Measurements from ENCODE around the gene CPT1B.
"Not testable (repeated sequence)": the region's sequence is repeated elsewhere in the genome, so short reads cannot be mapped to it uniquely, and the experiment has no call there.

Gene CPT1B

DNA sequence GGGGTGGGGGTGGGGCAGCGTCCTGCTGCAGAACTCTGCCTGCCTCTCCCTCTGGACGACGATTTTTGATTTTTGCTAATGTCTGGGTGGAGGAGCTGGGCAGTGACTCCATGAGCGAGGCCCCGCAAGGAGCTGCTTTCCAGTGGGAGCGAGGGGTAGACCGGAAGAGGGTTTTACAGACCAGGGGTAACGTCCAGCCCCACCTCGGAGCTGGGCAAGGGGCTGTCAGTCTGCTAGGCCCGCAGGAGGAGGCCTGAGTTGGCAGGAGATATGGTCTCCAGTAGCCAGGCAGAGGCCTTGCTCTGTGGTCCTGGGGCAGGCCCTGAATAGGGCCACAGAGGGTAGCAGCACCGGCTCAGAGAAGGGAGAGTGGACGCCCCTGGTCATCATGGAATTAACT, 31.4 kb upstream of the CPT1B start:
- in situ Hi-C loops (cut with MboI; ENCODE audit: low pct_unique_long_range_greater_than_20kb, low sequenced_read_pairs, unreplicated experiment) = no loop called here
- TF ChIP-seq, protein P1, sequence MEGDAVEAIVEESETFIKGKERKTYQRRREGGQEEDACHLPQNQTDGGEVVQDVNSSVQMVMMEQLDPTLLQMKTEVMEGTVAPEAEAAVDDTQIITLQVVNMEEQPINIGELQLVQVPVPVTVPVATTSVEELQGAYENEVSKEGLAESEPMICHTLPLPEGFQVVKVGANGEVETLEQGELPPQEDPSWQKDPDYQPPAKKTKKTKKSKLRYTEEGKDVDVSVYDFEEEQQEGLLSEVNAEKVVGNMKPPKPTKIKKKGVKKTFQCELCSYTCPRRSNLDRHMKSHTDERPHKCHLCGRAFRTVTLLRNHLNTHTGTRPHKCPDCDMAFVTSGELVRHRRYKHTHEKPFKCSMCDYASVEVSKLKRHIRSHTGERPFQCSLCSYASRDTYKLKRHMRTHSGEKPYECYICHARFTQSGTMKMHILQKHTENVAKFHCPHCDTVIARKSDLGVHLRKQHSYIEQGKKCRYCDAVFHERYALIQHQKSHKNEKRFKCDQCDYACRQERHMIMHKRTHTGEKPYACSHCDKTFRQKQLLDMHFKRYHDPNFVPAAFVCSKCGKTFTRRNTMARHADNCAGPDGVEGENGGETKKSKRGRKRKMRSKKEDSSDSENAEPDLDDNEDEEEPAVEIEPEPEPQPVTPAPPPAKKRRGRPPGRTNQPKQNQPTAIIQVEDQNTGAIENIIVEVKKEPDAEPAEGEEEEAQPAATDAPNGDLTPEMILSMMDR (IDR thresholded peaks at IDR 0.05; ENCODE audit: extremely low read depth, insufficient read depth, missing control alignments) = no peak
- DNase-seq (ENCODE audit: low spot score) = no peak

DNA sequence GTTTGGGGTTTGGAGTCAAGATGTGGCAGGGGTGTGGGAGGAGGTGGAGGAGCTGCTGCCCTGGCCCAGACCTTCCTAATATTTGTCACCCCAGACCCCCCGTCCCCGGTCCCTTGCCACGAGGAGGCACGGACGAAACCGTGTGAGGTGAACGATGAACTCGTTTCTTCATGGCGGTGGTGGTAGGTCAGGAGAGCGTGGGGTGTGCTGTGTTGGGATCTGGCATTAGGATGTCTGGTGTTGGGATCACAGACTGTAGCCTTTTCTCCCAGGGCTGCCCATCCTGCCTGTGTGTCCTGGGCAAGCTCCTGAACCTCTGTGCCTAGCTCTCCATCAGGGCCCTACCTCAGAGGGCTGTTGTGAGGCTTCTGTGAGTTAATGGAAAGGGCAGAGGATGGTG, 30.8 kb upstream of the CPT1B start:
- no peak for DNase-seq (ENCODE audit: low spot score)
- TF ChIP-seq, protein P1 (IDR thresholded peaks at IDR 0.05; ENCODE audit: extremely low read depth, insufficient read depth, missing control alignments) = no peak
- in situ Hi-C loops (cut with MboI; ENCODE audit: low pct_unique_long_range_greater_than_20kb, low sequenced_read_pairs, unreplicated experiment) = no loop called here

DNA sequence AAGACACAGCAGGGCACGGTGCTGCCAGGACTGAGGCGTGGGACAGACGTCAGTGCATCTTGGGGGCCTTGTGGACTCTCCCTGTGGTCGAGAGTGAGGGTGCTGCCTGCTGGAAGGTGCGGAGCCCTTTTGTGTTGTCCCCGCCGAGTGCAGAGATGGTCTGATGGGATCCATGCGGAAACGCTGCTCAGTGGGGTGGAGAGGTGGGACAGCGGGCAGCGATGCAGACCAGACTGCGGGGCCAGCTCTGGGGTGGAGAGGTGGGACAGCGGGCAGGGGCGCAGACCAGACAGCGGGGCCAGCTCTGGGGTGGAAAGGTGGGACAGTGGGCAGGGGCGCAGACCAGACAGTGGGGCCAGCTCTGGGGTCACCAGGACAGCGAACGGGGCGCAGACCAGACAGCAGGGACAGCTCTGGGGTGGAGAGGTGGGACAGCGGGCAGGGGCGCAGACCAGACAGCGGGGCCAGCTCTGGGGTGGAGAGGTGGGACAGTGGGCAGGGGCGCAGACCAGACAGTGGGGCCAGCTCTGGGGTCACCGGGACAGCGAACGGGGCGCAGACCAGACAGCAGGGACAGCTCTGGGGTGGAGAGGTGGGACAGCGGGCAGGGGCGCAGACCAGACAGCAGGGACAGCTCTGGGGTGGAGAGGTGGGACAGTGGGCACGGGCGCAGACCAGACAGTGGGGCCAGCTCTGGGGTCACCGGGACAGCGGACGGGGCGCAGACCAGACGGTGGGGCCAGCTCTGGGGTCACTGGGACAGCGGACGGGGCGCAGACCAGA, 30.0 kb upstream of the CPT1B start:
- DNase-seq (ENCODE audit: low spot score); in situ Hi-C loops (cut with MboI; ENCODE audit: low pct_unique_long_range_greater_than_20kb, low sequenced_read_pairs, unreplicated experiment): not testable (repeated sequence)

DNA sequence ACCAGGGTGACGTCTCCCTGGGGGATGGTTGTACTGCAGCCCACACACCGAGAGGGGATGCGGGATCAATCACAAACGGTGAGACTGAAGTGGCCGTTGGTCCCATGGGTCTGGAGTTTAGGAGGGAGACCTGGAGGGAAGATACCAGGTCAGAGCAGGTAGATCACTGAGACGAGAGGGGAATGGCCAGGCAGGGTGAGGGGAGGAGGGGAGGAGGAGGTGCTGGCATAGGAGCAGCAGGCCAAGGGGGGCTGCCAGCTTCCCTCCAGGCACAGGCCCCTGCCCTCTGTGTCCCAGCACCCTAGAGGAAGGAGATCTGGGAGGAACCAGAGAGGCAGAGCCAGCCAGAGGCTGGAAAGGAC, 29.4 kb upstream of the CPT1B start:
- in situ Hi-C loops (cut with MboI; ENCODE audit: low pct_unique_long_range_greater_than_20kb, low sequenced_read_pairs, unreplicated experiment) = no loop called here
- peak; percentile 26 for DNase-seq (ENCODE audit: low spot score)
- TF ChIP-seq, protein P1 (IDR thresholded peaks at IDR 0.05; ENCODE audit: extremely low read depth, insufficient read depth, missing control alignments) = no peak

DNA sequence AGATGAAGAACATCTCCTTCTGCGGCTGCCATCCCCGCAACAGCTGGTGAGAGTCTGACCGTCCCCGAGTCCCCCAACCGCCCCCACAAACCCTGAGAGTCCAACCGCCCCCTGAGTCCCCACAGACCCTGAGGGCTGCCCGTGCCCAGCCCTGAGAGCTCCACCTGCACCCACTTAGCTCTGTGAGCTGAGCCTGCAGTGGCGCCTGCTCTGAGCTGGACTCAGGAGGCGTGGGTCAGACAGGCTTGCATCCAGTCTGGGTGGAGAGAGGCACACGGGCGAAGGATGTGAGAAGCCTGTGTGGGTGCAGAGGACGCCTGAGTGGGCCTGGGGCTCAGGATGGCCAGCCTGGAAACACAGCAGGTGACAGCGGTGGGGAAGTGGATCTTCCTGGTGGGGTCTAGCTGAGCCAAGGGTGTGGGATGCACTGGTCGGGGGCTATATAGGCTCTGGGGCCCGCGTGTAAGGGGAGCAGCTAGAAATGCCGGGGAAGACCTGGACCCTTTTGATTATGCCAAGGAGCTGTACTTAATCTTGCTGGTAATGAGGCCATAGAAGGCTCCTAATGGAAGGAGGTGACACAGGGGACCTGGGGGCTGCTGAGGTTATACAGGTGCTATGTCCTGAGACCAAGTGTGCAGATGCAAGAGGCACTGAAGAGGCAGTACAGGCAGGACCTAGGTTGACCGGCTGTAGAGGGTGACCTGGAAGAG, 28.9 kb upstream of the CPT1B start:
- DNase-seq (ENCODE audit: low spot score) = peak; percentile 23
- in situ Hi-C loops (cut with MboI; ENCODE audit: low pct_unique_long_range_greater_than_20kb, low sequenced_read_pairs, unreplicated experiment) = no loop called here
- TF ChIP-seq, protein P1 (IDR thresholded peaks at IDR 0.05; ENCODE audit: extremely low read depth, insufficient read depth, missing control alignments) = no peak

DNA sequence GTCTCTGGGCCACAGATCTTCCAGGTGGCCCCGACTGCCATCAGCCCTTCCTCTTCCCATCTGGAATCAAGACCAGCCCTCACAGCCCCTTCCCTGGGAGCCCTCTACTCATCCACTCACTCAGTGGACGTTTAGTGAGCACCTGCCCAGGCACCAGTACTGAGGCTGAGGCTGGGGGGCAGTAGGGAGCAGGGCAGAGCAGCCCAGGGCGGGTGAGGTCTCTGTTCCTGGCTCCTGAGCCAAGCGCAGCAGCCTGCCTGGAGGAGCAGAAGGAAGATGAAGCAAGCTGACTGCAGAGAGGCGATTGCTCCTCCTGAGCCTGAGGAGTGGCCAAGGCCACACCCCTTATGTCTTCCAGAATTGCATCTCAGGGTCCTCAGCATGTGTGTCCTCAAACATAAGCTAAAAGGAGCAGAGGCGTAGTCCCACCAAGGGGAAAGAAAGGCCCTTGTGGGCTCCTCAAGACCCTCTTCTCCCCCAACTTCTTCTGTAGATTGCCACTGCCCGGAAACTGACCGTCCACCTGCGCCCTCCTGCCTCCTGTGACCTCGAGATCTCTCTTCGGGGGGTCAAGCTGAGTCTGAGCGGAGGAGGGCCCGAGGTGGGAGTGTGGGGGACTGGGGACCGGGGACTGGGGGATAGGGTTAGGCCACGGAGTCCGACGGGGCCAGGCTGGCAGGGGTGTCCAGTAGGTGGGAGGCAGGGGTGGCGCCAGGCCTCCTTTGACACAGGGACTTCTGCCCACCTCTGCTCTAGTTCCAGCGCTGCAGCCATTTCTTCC, 28.1 kb upstream of the CPT1B start:
- in situ Hi-C loops (cut with MboI; ENCODE audit: low pct_unique_long_range_greater_than_20kb, low sequenced_read_pairs, unreplicated experiment) = no loop called here
- TF ChIP-seq, protein P1 (IDR thresholded peaks at IDR 0.05; ENCODE audit: extremely low read depth, insufficient read depth, missing control alignments) = peak; percentile 50
- DNase-seq (ENCODE audit: low spot score) = peak; percentile 65

Data from GM13977 (cell line).